GM12891 (cell line): ENCODE data around the gene CDH3.
"Not testable (repeated sequence)": the region's sequence is repeated elsewhere in the genome, so short reads cannot be mapped to it uniquely, and the experiment has no call there.

ENCODE experiments used
- DNase-seq: peaks from one replicate; pipeline ENCODE4 v3.0.0; 2011; ENCODE audit warnings: low spot score; ENCODE audit not compliant: insufficient read length
- FAIRE-seq: peaks from 2 replicates; lab custom pipeline; 2011; peaks lifted over from hg19 to GRCh38; lab: Jason Lieb, UNC
- PAX5 ChIP-seq: IDR thresholded peaks from 2 replicates; pipeline ENCODE4 v1.6.1; 2011; ENCODE audit warnings: low read length, moderate library complexity, mild to moderate bottlenecking; ENCODE audit not compliant: insufficient read depth, severe bottlenecking
- POLR2A ChIP-seq: IDR thresholded peaks from 2 replicates; pipeline ENCODE4 v1.6.1; 2011; ENCODE audit warnings: low read depth, low read length, control low read depth
- POLR2AphosphoS5 ChIP-seq: IDR thresholded peaks from 2 replicates; pipeline ENCODE4 v1.6.1; 2011; ENCODE audit warnings: low read depth, low read length, control low read depth
- POU2F2 ChIP-seq: IDR thresholded peaks from 2 replicates; pipeline ENCODE4 v1.6.1; 2011; ENCODE audit warnings: low read depth, mild to moderate bottlenecking, control low read depth, low read length, moderate library complexity
- SPI1 ChIP-seq: IDR thresholded peaks from 2 replicates; pipeline ENCODE4 v1.6.1; 2011; ENCODE audit warnings: low read depth, low read length, control low read depth
- TAF1 ChIP-seq: IDR thresholded peaks from 2 replicates; pipeline ENCODE4 v1.6.1; 2011; ENCODE audit warnings: low read depth, low read length, control low read depth

The CDH3 gene

DNA sequence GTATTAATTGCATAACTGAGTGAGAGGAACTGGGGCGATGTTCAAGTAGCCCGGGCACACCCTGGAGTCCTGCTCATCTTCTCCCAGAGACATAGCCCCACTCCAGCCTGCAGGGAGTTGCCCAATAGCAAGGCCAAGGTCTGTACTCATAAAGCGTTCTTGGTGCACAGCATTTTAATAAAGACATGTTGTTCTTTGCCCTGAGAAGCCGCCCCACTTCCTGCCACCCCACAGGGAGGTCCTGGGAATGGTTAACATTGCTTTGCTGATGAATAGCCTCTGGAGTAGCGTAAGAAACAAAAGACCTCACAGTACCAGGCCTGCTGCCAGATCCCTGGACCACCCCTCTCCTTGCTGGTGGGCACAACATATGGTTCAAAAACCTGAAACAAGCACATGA, 70.4 kb downstream of the CDH3 start:
- FAIRE-seq (no peak), DNase-seq (no peak)
- TF ChIP-seq POLR2A (no peak), SPI1 (no peak), TAF1 (no peak)

DNA sequence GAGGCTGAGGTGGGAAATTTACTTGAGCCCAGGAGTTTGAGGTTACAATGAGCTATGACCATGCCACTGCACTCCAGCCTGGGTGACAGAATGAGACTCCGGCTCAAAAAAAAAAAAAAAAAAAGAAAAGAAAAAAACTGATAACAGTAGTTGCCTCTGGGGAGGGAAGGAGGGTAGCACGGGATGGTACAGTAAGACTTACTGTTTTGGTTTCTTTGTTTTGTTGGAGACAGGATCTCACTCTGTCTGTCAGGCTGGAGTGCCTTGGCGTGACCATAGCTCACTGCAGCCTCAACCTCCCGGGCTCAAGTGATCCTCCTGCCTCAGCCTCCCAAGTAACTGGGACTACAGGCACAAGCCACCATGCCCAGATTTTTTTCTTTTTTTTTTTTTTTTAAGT, 71.4 kb downstream of the CDH3 start:
- not testable (repeated sequence) for DNase-seq, FAIRE-seq

DNA sequence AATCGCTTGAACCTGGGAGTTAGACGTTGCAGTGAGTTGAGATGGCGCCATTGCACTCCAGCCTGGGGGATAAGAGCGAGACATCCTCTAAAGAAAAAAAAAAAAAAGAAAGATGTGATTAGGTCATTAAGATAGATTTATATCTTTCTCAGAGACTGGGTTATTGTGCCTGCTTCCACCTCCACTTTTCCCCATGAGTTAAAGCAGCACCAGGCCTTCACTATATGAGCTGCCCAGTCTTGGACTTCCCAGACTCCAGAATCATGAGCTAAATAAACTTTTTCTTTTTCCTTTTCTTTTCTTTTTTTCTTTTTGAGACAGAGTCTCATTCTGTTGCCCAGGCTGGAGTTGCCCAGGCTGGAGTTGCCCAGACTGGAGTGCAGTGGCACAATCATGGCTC, 72.6 kb downstream of the CDH3 start:
- no peak for FAIRE-seq
- TF ChIP-seq POLR2A: no peak

DNA sequence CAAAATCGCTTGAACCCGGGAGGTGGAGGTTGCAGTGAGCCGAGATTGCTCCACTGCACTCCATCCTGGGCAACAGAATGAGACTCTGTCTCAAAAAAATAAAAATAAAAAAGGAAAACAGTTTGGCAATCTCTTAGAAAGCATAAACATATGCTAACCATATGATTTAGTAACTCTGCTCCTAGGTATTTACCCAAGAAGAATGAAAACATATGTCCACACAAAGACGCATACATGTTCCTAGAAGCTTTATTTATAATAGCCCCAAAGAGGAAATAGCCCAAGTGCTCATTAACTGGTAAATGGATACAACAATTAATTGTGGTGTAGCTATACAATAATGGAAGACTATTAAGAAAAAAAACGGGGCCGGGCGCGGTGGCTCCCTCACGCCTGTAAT, 73.5 kb downstream of the CDH3 start:
- no peak for FAIRE-seq
- DNase-seq: no peak

More for the DNA sequence above, 72.6 kb downstream of the CDH3 start:
- no peak for DNase-seq

DNA sequence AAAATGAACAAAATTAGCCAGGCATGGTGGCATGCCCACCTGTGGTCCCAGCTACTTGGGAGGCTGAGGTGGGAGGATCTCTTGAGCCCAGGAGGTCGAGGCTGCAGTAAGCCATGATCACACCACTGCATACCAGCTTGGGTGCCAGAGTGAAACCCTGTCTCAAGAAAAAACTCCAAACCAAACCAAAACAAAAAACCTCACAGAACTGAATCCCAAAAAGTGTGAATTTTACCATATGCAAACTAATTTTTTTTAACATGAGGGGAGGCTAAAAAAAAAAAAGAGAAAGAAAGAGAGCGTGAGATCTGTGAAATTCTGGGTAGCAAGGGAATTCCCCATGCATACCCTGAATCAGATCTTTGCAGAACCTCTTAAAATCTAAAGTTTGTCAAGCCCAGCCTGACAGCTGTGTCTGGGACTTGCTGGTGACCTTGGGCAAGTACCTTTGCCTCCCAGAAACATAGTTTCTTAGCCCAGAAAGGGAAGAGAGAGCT, 74.9 kb downstream of the CDH3 start:
- TF ChIP-seq TAF1: no peak
- TF ChIP-seq POU2F2: peak; percentile 63; the same call in 1 of the 2 replicates
- TF ChIP-seq SPI1: 0 out of 2 replicates have a peak, but pooled peaks have one; percentile 12
- no peak for TF ChIP-seq POLR2AphosphoS5
- DNase-seq (no peak), FAIRE-seq (peak; percentile 41)

More for the DNA sequence above, 73.5 kb downstream of the CDH3 start:
- TF ChIP-seq SPI1 (no peak), POU2F2 (no peak), PAX5 (no peak)

DNA sequence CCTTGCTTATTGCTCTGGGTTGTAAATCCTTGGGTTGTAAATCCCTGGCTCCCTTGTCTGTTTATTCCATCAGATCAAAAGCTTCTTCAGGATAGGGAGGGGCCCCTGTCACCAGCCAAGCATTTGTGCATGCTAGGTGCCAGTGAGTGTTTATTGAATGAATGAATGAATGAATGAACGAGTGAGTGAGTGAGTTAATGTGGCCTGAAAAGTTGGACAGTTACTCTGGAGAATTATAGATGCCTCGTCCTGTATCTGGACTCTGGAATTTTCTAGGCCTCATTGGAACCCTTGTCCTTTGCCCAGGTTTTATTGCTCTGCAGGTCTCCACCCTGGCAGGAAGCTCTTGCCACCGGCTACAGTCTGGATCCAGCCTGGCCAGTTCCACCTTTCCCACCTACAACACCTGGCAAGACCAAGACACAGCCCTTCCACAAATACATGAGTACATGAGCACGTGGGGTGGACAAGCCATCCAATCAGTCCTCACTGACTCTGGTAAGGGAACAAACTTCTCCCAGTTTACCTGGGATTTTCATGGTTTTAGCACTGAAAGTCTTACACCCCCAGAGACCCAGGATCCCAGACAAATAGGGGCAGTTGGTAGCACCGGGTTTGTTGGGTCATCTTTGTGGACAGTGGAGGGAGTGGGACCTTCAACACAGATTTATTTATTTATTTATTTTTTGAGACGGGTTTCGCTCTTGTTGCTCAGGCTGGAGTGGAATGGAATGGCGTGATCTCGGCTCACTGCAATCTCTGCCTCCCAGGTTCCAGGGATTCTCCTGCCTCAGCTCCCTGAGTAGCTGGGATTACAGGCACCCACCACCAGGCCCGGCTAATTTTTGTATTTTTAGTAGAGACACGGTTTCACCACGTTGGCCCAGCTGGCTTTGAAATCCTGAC, 77.3 kb downstream of the CDH3 start:
- FAIRE-seq: no peak
- TF ChIP-seq POLR2AphosphoS5: no peak
- no peak for TF ChIP-seq POLR2A
- no peak for TF ChIP-seq PAX5
- TF ChIP-seq POU2F2: no peak
- no peak for TF ChIP-seq SPI1
- TF ChIP-seq TAF1: no peak

DNA sequence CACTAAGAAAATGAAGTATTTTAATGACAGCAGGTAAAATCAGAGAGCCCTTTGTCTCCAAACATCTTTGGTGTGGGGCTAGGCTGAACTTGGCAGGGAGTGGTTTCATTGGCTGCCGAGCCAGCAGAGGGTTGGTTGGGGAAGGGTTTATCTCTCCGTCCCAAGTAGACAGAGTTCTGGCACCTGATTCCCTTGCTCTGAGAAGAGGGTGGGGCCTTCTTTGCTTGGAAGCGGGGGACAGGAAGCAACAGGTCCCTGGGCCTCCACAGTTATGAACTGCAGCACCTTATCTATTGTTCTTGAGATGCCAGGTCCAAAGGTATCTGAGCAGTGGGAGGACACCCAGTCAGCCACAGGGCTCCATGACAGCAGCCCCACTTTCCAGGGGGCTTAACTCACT, 79.7 kb downstream of the CDH3 start:
- DNase-seq (no peak), FAIRE-seq (no peak)
- no peak for TF ChIP-seq POU2F2
- no peak for TF ChIP-seq POLR2A
- TF ChIP-seq POLR2AphosphoS5: no peak
- TF ChIP-seq TAF1: no peak
- no peak for TF ChIP-seq PAX5

More for the DNA sequence above, 77.3 kb downstream of the CDH3 start:
- DNase-seq: no peak

DNA sequence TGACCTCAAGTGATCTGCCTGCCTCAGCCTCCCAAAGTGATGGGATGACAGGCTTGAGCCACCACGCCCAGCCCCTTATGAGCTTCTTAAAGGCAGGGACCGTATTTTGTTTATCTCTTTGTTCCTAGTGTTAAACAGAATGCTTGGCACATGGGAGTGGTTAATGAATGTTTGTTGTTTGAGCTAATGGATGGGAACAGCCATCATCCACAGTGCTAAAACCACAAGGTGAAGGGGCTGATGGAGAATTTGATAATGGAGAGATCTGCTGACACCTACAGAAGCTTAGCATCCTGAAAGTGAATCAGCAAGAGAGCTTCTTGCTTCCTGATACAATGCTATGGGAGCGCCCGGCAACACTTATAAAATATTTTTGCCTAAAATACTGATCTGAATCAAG, 83.4 kb downstream of the CDH3 start:
- no peak for FAIRE-seq
- TF ChIP-seq TAF1 (no peak), SPI1 (no peak), POU2F2 (no peak)
- no peak for DNase-seq

DNA sequence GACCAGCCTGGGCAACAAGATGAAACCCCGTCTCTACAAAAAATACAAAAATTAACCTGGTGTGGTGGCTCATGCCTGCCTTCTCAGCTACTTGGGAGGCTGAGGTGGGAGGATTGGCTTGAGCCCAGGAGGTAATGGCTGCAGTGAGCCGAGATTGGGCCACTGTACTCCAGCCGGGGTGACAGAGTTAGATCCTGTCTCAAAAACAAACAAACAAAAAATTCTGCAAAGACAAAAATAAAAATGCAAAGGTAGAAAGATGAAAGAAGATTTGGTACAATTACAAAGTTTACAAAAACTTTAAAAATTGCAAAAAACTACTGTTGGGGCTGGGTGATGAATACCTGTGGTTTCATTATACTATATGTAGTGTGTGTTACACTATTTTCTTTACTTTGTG, 86.5 kb downstream of the CDH3 start:
- DNase-seq: no peak
- no peak for TF ChIP-seq TAF1
- no peak for TF ChIP-seq POU2F2
- no peak for TF ChIP-seq SPI1
- no peak for TF ChIP-seq POLR2AphosphoS5
- no peak for TF ChIP-seq PAX5
- no peak for TF ChIP-seq POLR2A
- no peak for FAIRE-seq

DNA sequence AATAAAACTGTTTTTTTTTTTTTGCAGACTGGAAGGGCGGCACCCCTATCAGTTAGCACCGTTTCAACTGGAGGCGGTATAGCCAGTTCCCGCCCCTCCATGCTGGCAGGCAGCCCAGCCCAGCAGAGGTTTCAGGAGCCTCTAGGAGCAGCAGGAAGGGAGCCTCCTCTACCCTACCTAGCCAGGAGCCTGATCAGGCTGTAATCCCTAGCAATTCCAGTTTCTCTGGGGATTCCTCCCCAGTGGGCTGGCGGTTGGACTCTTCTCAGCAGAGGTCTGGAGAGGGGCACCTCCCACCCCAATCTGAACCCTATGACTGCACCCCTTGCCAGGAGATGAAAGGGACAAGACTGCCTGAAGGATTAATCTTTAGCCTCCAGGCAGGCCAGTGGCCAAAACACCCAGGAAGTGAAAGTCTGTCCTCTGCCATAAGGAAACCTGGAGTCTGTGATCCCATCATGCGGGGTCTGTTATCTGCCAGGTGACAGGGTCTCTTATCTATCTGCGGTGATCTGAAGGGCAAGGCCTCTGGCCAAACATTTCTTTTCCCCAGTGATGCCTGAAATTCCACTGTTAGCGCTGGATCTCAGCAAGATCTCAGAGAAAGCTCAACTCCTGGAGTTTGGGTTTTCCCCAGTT, 87.1 kb downstream of the CDH3 start:
- DNase-seq (no peak), FAIRE-seq (no peak)
- no peak for TF ChIP-seq POU2F2
- no peak for TF ChIP-seq TAF1
- TF ChIP-seq PAX5: no peak
- TF ChIP-seq POLR2AphosphoS5: no peak
- TF ChIP-seq POLR2A: no peak
- no peak for TF ChIP-seq SPI1
